Activated T-cell treated with anti-CD3 and anti-CD28 coated beads, Interleukin-2, amount 50 U/mL, for 24 hours (primary cell): Measurements from ENCODE around the gene MOK.
A peak's percentile ranks its signal among the peaks of the same experiment; 100 is the strongest.
"Not testable (repeated sequence)": the region's sequence is repeated elsewhere in the genome, so short reads cannot be mapped to it uniquely, and the experiment has no call there.

ENCODE experiments used
- DNase-seq: peaks from one replicate; pipeline ENCODE4 v3.0.0-alpha.2; 2020
- H3K27ac Mint-ChIP-seq: 2 replicates; pipeline ENCODE4 v1.8.0; 2020; ENCODE audit warnings: mild to moderate bottlenecking, mixed read lengths
- H3K27me3 Mint-ChIP-seq: 2 replicates; pipeline ENCODE4 v1.8.0; 2020; ENCODE audit warnings: mixed read lengths
- H3K36me3 Mint-ChIP-seq: 2 replicates; pipeline ENCODE4 v1.8.0; 2020; ENCODE audit warnings: low read depth, mixed read lengths
- H3K4me1 Mint-ChIP-seq: 2 replicates; pipeline ENCODE4 v1.8.0; 2020; ENCODE audit warnings: low read depth, mixed read lengths
- H3K4me3 Mint-ChIP-seq: 2 replicates; pipeline ENCODE4 v1.8.0; 2020; ENCODE audit warnings: mild to moderate bottlenecking, moderate library complexity, mixed read lengths
- H3K9me3 Mint-ChIP-seq: 2 replicates; pipeline ENCODE4 v1.8.0; 2020; ENCODE audit warnings: mixed read lengths

MOK gene

DNA sequence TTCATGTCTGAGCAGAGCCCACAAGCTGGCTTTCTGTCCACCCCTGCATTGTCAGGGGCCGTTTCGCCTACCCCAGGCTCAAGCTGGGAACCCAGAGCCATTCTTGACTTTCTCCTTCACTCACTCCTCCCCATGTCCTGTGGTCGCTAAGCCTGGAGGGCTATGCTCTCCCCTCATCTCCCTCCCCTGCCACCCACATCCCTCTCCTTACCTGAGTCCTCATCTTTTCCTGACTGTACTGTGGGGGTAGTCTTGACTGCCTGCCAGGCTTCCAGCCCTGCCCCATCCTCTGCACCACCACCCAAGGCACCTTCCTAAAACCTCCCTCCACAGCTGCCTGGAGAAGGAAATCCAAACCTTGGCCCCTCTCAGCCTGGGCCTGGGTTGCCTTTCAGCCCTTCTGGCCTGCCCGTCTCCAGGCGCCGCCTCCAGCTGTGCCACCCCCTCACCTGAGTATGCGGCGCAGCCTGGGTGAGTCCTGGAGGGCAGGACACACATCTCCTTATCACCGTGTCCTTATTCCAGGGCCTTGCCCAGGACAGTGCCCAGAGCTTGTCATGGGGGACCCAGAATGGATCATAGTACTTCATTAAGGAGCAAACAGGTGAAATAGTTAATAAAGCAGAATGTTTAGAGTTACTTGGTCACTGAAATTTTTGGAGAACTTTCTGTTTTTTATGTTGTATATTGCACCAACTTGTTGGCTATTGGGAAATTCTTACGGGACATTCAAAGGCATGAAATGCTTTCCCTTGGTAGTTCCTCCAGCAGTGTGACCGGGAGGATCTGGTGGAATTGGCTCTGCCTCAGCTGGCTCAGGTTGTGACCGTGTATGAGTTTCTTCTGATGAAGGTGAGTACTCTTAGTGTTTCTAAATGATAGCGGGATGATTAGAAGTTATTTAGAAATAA lies 29.1 kb upstream of the MOK start:
- H3K27ac Mint-ChIP-seq, result no peak overlapping the region
- DNase-seq, result no peak
- H3K4me1 Mint-ChIP-seq, result no peaks in the 10 kb centered on the region
- no peaks in the 10 kb centered on the region for H3K9me3 Mint-ChIP-seq
- peaks cover 69% of the 10 kb centered on the region for H3K36me3 Mint-ChIP-seq
- no peaks in the 10 kb centered on the region for H3K27me3 Mint-ChIP-seq
- H3K4me3 Mint-ChIP-seq, result no peak overlapping the region

DNA sequence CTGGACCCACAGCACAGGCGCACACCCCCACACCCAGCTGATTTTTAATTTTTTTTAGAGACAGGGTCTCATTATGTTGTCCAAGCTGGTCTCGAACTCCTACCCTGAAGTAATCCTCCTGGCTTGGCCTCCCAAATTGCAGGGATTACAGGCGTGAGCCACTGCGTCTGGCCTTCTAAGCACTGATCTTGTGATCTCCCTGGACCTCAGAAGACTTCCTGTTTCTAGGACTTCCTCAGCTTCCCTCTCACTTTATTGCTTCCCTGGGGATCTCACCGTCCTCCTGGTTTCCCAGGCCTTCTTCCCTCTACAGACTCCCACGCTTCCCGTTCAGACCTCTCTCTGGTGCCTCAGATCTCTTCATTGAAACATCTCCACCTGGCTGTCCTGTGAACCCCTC lies 28.4 kb upstream of the MOK start:
- Mint-ChIP-seq H3K27me3 (no peaks in the 10 kb centered on the region), H3K36me3 (peaks cover 62% of the 10 kb centered on the region), H3K27ac (no peak overlapping the region), H3K4me1 (no peaks in the 10 kb centered on the region), H3K4me3 (no peak overlapping the region), H3K9me3 (no peaks in the 10 kb centered on the region)
- no peak for DNase-seq

DNA sequence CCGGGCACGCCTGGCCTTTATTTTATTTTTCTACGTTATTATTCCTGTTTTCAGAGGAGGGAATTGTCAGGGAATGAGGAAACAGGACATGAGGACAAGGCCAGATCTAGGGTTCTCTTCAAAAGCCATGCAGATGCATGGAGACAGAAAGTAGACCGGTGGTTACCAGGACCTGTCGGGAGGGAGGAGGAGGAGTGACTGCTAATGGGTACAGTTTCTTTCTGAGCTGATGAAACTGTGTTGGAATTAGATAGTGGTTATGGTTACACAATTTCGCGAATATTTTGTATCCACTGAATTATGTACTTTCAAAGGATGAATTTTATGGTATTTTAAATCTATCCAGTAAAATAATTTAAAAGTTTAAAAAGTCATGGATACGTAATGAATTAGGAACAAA lies 25.8 kb upstream of the MOK start:
- no peak overlapping the region for H3K4me3 Mint-ChIP-seq

DNA sequence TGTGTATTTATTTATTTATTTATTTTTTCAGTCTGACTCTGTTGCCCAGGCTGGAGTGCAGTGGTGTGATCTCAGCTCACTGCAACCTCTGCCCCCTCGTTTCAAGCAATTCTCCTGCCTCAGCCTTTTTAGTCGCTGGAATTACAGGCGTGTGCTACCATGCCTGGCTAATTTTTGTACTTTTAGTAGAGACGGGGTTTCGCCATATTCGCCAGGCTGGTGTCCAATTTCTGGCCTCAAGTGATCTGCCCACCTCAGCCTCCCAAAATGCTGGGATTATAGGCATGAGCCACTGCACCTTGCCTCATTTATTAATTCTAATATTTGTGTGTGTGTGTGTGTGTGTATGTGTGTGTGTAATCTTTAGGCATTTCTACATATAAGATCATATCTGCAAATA lies 24.4 kb upstream of the MOK start:
- not testable (repeated sequence) for H3K4me3 Mint-ChIP-seq, H3K27me3 Mint-ChIP-seq, DNase-seq, H3K4me1 Mint-ChIP-seq, H3K27ac Mint-ChIP-seq, H3K9me3 Mint-ChIP-seq
- peaks cover 49% of the 10 kb centered on the region for H3K36me3 Mint-ChIP-seq

More for the DNA sequence above, 25.8 kb upstream of the MOK start:
- no peak for DNase-seq
- Mint-ChIP-seq H3K9me3 (no peaks in the 10 kb centered on the region), H3K27ac (no peak overlapping the region), H3K4me1 (no peaks in the 10 kb centered on the region), H3K36me3 (peaks cover 51% of the 10 kb centered on the region), H3K27me3 (no peaks in the 10 kb centered on the region)

DNA sequence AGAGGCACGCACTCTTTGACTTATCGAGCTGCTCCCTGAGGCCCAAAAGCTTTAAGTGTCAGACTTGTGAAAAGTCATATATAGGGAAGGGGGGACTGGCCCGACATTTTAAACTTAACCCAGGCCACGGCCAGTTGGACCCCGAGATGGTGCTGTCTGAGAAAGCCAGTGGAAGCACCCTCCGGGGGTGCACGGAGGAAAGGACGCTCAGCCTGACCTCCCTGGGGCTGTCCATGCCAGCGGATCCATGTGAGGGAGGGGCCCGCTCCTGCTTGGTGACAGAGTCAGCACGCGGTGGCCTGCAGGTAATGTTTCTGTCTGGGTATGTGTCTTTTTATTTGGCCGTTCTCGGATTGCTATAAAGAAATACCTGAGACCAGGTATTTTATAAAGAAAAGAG lies 21.6 kb upstream of the MOK start:
- H3K27ac Mint-ChIP-seq, result no peak overlapping the region
- peaks cover 9% of the 10 kb centered on the region for H3K4me1 Mint-ChIP-seq
- H3K36me3 Mint-ChIP-seq, result peaks cover 46% of the 10 kb centered on the region
- no peaks in the 10 kb centered on the region for H3K9me3 Mint-ChIP-seq
- no peaks in the 10 kb centered on the region for H3K27me3 Mint-ChIP-seq
- no peak for DNase-seq
- no peak overlapping the region for H3K4me3 Mint-ChIP-seq

DNA sequence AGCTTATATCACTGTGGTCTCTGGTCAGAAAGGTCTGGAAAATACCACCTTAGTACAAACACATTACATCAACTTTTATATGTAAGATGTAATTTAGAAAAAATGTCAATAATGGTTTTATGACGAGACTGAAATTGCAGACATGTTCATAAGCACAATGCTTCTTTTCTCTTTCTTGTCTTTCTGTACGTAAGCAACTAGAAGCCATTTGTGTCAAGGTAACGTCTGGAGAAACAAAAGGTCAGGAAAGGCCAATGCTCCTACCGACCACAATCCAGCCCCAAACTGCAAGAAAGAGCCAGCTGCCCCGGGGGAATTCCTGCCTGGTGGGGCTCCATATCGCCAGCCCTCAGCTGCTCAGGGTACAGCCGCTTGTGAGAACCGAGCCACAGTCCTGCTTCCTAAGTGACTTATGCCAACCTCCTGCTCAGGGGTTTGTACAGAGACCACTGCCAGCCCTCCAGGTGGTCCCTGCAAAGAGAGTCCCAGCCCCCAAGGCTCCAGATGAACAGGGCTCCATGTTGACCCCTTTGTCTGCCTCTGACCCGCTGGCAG lies 20.9 kb upstream of the MOK start:
- Mint-ChIP-seq H3K36me3 (peaks cover 47% of the 10 kb centered on the region), H3K27ac (peak overlapping the region; percentile 18), H3K4me1 (peaks cover 16% of the 10 kb centered on the region)

DNA sequence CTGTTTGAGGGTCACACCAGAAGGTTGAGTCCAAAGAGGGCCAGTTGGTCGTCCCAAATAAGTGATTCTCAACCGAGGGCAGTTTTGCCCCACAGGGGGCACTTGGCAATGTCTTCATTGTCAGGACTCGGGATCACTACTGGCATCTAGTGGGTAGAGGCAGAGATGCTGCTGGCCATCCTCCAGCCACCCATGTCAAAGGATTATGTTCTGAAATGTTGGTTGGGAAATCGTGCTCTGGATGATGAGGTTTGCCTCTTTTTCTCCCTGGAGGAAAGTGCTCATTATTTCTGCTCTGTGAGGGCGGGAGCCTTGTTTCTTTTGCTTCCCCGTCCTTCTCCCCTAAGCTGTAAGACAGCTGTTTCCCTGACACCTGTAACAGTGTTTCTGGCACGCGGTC lies 18.1 kb upstream of the MOK start:
- Mint-ChIP-seq H3K9me3 (no peaks in the 10 kb centered on the region), H3K4me1 (peaks cover 32% of the 10 kb centered on the region), H3K4me3 (no peak overlapping the region), H3K27ac (peak overlapping the region; percentile 34), H3K36me3 (peaks cover 55% of the 10 kb centered on the region), H3K27me3 (no peaks in the 10 kb centered on the region)
- DNase-seq, result no peak

More for the DNA sequence above, 20.9 kb upstream of the MOK start:
- Mint-ChIP-seq H3K27me3 (no peaks in the 10 kb centered on the region), H3K4me3 (no peak overlapping the region), H3K9me3 (no peaks in the 10 kb centered on the region)
- no peak for DNase-seq

DNA sequence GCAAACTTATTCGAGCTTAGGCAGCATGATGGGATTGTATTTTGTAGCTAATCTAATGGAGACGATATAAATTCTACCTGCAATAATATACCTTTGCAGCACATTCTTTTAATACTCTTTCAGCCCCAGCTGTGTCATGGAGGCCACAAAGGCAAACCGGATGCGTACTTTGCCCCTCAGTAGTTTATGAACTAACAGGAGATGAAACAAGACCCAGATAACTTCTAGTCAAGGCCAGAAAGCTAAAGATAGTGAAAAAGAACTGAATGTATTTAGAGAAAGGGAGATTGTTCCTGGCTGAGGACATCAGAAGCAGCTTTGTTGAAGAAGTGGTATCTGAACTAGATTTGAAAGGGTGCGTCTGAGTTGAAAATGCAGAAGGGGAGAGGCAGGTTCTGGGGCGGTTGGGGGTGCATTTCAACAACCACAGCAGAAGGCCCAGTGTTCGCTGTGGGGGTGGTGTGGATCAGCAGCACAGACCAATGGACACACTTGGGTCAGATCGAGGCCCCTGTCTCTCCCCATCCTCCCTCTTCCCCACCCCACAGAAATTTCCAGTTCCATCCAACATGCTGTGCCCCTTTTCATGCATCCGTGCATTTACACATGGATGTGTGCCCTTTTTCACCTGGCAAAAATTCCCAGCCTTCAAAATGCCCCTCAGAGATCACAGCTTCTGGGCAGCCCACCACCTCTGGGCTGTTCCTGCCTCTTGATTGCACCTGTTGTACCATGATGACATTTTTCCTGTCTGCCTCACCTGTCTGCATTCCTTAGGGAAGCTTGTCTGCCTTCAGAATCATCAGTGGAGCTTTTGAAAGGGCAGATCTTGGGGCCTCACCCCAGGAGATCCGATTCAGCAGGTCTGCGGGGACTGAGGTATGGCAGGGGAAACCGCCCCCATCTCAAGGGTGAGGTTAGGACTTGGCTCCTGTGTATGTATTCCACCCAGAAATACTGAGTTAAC lies 16.8 kb upstream of the MOK start:
- peak overlapping the region; percentile 94 for H3K27ac Mint-ChIP-seq
- no peaks in the 10 kb centered on the region for H3K27me3 Mint-ChIP-seq
- H3K9me3 Mint-ChIP-seq, result no peaks in the 10 kb centered on the region
- peaks cover 45% of the 10 kb centered on the region for H3K4me1 Mint-ChIP-seq
- H3K36me3 Mint-ChIP-seq, result peaks cover 53% of the 10 kb centered on the region
- no peak for DNase-seq
- H3K4me3 Mint-ChIP-seq, result peak overlapping the region; percentile 91

DNA sequence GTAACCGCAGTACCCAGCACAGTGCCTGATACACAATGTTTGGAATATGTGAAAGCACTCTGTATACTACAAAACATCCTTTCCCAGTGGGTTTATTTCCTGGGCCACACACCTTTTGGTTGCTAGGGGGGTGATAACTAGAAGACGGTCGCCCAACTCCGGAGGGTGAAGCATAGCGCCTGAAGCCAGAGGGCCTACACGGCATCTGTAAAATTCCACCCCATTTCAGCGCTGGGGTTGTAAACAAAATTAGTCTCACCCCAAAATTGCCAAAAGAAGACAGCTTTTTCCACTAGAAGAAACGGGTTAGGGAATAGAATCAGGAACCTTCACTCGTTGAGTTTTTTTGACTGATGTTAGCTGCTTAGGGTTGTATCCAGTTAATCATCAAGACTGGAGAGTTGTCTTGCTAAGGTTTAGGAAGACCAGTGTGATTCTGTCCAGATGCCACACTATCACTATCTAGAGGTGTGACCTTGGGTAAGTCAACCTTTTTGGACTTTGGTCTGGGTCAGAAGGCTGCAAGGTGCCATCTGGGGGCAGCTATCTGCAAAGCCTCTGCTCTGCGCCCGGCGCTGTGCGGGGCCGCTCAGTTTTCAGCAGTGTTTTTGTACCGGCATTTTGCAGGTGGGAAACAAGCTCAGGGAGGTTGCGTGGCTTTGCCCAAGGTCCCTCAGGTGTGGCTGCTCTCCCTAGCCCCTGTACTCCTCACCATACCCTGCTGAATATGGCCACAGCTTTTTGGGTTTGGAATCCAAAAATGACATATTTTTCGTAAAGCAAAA lies 15.9 kb upstream of the MOK start:
- H3K36me3 Mint-ChIP-seq, result peaks cover 44% of the 10 kb centered on the region
- H3K9me3 Mint-ChIP-seq, result no peaks in the 10 kb centered on the region
- peak overlapping the region; percentile 94 for H3K27ac Mint-ChIP-seq
- H3K4me1 Mint-ChIP-seq, result peaks cover 53% of the 10 kb centered on the region
- H3K4me3 Mint-ChIP-seq, result peak overlapping the region; percentile 91
- no peak for DNase-seq
- H3K27me3 Mint-ChIP-seq, result no peaks in the 10 kb centered on the region

DNA sequence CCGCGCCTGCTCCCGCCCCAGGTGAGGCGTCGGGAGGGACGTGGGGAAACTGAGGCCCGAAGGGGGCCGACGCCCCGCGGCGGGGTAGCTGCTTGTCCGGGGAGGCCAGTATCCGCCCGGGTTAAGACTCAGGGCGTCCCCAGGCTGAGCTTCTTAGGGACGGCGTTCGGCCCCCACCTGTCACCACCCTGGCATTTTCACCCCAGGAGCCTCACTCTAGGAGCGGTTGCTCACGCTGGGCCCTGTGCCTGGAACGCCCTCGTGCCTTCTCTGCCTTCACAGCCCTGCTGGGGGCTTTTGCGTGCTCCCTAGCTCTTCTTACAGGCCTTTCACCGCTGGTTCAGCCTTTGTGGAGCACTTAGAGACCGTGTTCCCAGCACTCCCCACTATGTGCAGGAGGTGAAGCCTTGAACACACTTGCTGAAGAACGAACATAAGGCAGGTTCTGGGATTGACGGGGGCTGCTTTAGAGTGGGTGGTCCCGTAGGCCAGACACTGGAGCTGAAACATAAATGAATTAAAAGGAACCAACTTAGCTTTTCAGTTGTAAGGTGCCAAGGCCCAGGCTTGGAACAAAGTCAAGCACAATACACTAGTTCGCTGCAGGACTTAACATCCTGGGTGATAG lies 15.2 kb upstream of the MOK start:
- Mint-ChIP-seq H3K27me3 (no peaks in the 10 kb centered on the region), H3K4me1 (peaks cover 56% of the 10 kb centered on the region), H3K9me3 (no peaks in the 10 kb centered on the region), H3K4me3 (peak overlapping the region; percentile 91), H3K36me3 (peaks cover 37% of the 10 kb centered on the region), H3K27ac (peak overlapping the region; percentile 94)
- peak; percentile 78 for DNase-seq

DNA sequence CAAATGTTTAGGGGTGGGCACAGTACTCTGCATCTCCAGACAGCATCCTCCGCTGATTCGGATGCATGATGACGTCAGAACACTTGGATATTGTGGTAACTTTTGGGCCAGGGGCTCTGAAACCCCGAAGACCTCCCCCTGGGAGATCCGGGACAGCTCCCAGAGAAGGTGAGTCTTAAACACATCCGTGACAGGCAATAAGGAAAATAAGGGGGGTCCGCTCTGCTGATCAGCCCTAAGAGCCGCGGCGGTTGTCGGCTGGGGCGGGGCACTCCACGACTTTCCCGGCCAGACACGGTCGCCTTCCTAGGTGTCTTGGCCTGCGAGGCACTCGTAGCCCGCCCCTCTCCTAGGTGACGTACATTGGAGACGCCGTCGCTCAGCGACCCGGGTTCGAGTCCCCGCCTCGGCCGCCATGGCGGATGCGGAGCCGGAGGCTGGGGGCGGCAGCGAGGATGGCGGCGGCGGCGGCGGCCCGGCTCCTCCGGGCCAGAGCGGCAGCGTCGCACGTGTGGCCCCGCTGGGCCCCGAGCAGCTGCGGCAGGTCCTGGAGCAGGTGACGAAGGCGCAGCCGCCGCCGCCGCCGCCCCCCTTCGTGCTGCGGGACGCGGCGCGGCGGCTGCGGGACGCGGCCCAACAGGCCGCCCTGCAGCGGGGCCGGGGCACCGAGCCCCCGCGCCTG lies 14.5 kb upstream of the MOK start, which contains the start of gene ZNF839:
Gene ZNF839 (plus strand): TSS at position 396 of the 682 bp plus-strand sequence. CDS start 20 bp downstream, at position 416.
- H3K9me3 Mint-ChIP-seq, result no peaks in the 10 kb centered on the region
- peaks cover 32% of the 10 kb centered on the region for H3K36me3 Mint-ChIP-seq
- H3K27ac Mint-ChIP-seq, result peak within 1 kb of the TSS; percentile 95
- H3K27me3 Mint-ChIP-seq, result no peaks in the 10 kb centered on the region
- peaks cover 62% of the 10 kb centered on the region for H3K4me1 Mint-ChIP-seq
- peak; percentile 97 for DNase-seq
- H3K4me3 Mint-ChIP-seq, result peak within 1 kb of the TSS; percentile 91

DNA sequence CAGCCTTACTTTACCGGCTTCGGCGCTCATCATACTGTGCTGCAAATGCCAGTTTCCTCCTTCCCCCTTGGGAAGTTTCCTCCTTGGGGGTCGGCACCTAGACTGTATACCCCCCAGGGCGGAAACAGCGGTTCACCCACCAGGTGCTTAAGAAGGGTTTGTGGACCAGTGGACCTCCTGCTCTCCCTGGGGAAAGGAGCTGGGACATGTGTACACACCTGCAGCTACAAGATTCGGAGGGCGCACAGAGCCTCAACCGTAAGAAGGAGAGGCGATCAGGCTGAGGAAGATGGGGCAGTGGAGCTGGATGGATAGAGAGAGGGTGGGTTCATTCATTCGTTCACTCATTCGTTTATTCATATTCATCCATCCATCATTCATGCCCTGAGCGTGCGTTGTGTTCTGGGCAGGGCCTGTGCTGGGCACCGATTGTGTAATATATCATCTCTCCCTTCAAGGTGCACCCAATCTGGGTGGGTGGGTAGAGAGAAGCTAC lies 13.9 kb upstream of the MOK start:
- H3K36me3 Mint-ChIP-seq, result peaks cover 32% of the 10 kb centered on the region
- H3K4me3 Mint-ChIP-seq, result peak overlapping the region; percentile 85
- no peaks in the 10 kb centered on the region for H3K9me3 Mint-ChIP-seq
- no peak for DNase-seq
- peaks cover 68% of the 10 kb centered on the region for H3K4me1 Mint-ChIP-seq
- no peaks in the 10 kb centered on the region for H3K27me3 Mint-ChIP-seq
- peak overlapping the region; percentile 95 for H3K27ac Mint-ChIP-seq
